HL-60 (cell line): ENCODE results near the gene BMP8B.

ENCODE experiments used
- DNase-seq, 2 experiments: peaks; one replicate each; pipeline ENCODE4 v3.0.0-alpha.2; 2010 to 2020; ENCODE audit warnings: low read depth in 1 of 2, low spot score in 1 of 2
- H3K27ac ChIP-seq: fragments of 250-450 bp; sonication (Bioruptor Pico); replicated peaks from 2 replicates; pipeline ENCODE4 v1.5.1; 2020; ENCODE audit warnings: mild to moderate bottlenecking, moderate library complexity
- H3K27me3 ChIP-seq: fragments of 250-450 bp; sonication (Bioruptor Pico); 2 replicates; pipeline ENCODE4 v1.5.1; 2021; ENCODE audit warnings: mild to moderate bottlenecking, moderate library complexity; ENCODE audit not compliant: insufficient read depth, poor library complexity, severe bottlenecking
- H3K4me3 ChIP-seq: replicated peaks from 2 replicates; pipeline ENCODE4 v1.5.1; 2011; ENCODE audit warnings: mild to moderate bottlenecking, control low read depth, low read length; ENCODE audit not compliant: insufficient read depth
- CTCF ChIP-seq: IDR thresholded peaks from one replicate; pipeline ENCODE4 v1.5.1; 2011; ENCODE audit warnings: low read length, control low read depth, inconsistent platforms; ENCODE audit not compliant: insufficient read depth
- GABPA ChIP-seq: IDR thresholded peaks from 2 replicates; pipeline ENCODE4 v1.6.1; 2012; ENCODE audit warnings: low read depth
- POLR2AphosphoS5 ChIP-seq: IDR thresholded peaks from 2 replicates; pipeline ENCODE4 v1.6.1; 2012; ENCODE audit warnings: low read depth
- SPI1 ChIP-seq: IDR thresholded peaks from 2 replicates; pipeline ENCODE4 v1.6.1; 2012; ENCODE audit warnings: low read depth, mild to moderate bottlenecking, borderline replicate concordance
- TF ChIP-seq, protein P1 (sequence below): IDR thresholded peaks from 2 replicates; pipeline ENCODE4 v1.6.1; 2012; ENCODE audit warnings: low read depth; ENCODE audit not compliant: insufficient replicate concordance

BMP8B gene

GRCh38 chr1:39711966-39712340 is 76.7 kb downstream of the BMP8B start:
- peaks cover 8% of the 10 kb centered on the region for H3K27me3 ChIP-seq
- no peak overlapping the region for H3K27ac ChIP-seq
- H3K4me3 ChIP-seq: no peak overlapping the region
- no peak for DNase-seq
- no peak for TF ChIP-seq SPI1
- TF ChIP-seq, protein P1, sequence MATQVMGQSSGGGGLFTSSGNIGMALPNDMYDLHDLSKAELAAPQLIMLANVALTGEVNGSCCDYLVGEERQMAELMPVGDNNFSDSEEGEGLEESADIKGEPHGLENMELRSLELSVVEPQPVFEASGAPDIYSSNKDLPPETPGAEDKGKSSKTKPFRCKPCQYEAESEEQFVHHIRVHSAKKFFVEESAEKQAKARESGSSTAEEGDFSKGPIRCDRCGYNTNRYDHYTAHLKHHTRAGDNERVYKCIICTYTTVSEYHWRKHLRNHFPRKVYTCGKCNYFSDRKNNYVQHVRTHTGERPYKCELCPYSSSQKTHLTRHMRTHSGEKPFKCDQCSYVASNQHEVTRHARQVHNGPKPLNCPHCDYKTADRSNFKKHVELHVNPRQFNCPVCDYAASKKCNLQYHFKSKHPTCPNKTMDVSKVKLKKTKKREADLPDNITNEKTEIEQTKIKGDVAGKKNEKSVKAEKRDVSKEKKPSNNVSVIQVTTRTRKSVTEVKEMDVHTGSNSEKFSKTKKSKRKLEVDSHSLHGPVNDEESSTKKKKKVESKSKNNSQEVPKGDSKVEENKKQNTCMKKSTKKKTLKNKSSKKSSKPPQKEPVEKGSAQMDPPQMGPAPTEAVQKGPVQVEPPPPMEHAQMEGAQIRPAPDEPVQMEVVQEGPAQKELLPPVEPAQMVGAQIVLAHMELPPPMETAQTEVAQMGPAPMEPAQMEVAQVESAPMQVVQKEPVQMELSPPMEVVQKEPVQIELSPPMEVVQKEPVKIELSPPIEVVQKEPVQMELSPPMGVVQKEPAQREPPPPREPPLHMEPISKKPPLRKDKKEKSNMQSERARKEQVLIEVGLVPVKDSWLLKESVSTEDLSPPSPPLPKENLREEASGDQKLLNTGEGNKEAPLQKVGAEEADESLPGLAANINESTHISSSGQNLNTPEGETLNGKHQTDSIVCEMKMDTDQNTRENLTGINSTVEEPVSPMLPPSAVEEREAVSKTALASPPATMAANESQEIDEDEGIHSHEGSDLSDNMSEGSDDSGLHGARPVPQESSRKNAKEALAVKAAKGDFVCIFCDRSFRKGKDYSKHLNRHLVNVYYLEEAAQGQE: no peak
- TF ChIP-seq POLR2AphosphoS5: no peak
- TF ChIP-seq CTCF: no peak
- TF ChIP-seq GABPA: no peak

- no peak overlapping the region for H3K27ac ChIP-seq
- H3K4me3 ChIP-seq: no peak overlapping the region
- H3K27me3 ChIP-seq: peaks cover 3% of the 10 kb centered on the region
- no peak for TF ChIP-seq GABPA
- TF ChIP-seq POLR2AphosphoS5: no peak
- TF ChIP-seq, protein P1: no peak
- TF ChIP-seq CTCF: no peak
- no peak for TF ChIP-seq SPI1
- DNase-seq: no peak
Measured at GRCh38 chr1:39711104-39711965, 77.3 kb downstream of the BMP8B start.

- Histone ChIP-seq H3K4me3 (no peak overlapping the region), H3K27me3 (peaks cover 3% of the 10 kb centered on the region), H3K27ac (no peak overlapping the region)
- DNase-seq: no peak
- no peak for TF ChIP-seq CTCF
- TF ChIP-seq SPI1: no peak
Measured at GRCh38 chr1:39707506-39707905, 81.2 kb downstream of the BMP8B start.
